Loucy (cell line): ENCODE results near the gene GCA.
A peak's percentile ranks its signal among the peaks of the same experiment; 100 is the strongest.

ENCODE experiments used
- H2AFZ ChIP-seq: fragments of 200-600 bp; sonication (generic); 2 replicates; pipeline ENCODE4 v1.6.0; 2016; ENCODE audit warnings: antibody characterized with exemption, mild to moderate bottlenecking, low read length, moderate library complexity
- H3F3A ChIP-seq: fragments of 200-600 bp; 2 replicates; pipeline ENCODE4 v1.6.0; 2016; ENCODE audit warnings: antibody characterized with exemption, low read depth, mild to moderate bottlenecking
- H3K27me3 ChIP-seq: fragments of 200-600 bp; sonication (generic); 2 replicates; pipeline ENCODE4 v1.6.1; 2014; ENCODE audit warnings: low read length, mild to moderate bottlenecking; ENCODE audit not compliant: insufficient read depth, poor library complexity, severe bottlenecking
- H3K36me3 ChIP-seq: fragments of 200-600 bp; sonication (generic); 2 replicates; pipeline ENCODE4 v1.6.1; 2016; ENCODE audit warnings: low read length; ENCODE audit not compliant: insufficient read depth
- H3K4me1 ChIP-seq: fragments of 200-600 bp; sonication (generic); 2 replicates; pipeline ENCODE4 v1.5.1; 2014; ENCODE audit warnings: low read length, mild to moderate bottlenecking; ENCODE audit not compliant: insufficient read depth, poor library complexity, severe bottlenecking
- H3K4me2 ChIP-seq: fragments of 200-600 bp; sonication (generic); 2 replicates; pipeline ENCODE4 v1.6.0; 2014; ENCODE audit warnings: antibody characterized with exemption, low read length, low read depth, mild to moderate bottlenecking; ENCODE audit not compliant: poor library complexity, severe bottlenecking
- H3K4me3 ChIP-seq: fragments of 200-600 bp; sonication (generic); 2 replicates; pipeline ENCODE4 v1.5.1; 2014; ENCODE audit warnings: low read length, mild to moderate bottlenecking, mixed read lengths; ENCODE audit not compliant: poor library complexity, severe bottlenecking
- H3K79me2 ChIP-seq: fragments of 200-600 bp; sonication (generic); 2 replicates; pipeline ENCODE4 v1.6.1; 2014; ENCODE audit warnings: low read length; ENCODE audit not compliant: insufficient read depth
- H3K9ac ChIP-seq: fragments of 200-600 bp; sonication (generic); 2 replicates; pipeline ENCODE4 v1.6.0; 2014; ENCODE audit warnings: mild to moderate bottlenecking, low read depth, low read length, moderate library complexity; ENCODE audit not compliant: poor library complexity, severe bottlenecking
- H3K9me2 ChIP-seq: fragments of 200-600 bp; sonication (generic); replicated peaks from 2 replicates; pipeline ENCODE4 v1.6.1; 2016; ENCODE audit warnings: low read depth, low read length, mixed read lengths
- H3K9me3 ChIP-seq: fragments of 200-600 bp; sonication (generic); 2 replicates; pipeline ENCODE4 v1.6.1; 2014; ENCODE audit warnings: mild to moderate bottlenecking, antibody characterized with exemption, low read length, low read depth; ENCODE audit not compliant: insufficient read depth
- H4K20me1 ChIP-seq: fragments of 200-600 bp; sonication (generic); 2 replicates; pipeline ENCODE4 v1.6.0; 2014; ENCODE audit warnings: antibody characterized with exemption, low read length, mild to moderate bottlenecking; ENCODE audit not compliant: insufficient read depth, poor library complexity, severe bottlenecking
- CTCF ChIP-seq: fragments of 200-600 bp; sonication (generic); conservative IDR thresholded peaks from 2 replicates; pipeline ENCODE4 v1.5.1; 2014; ENCODE audit warnings: mild to moderate bottlenecking, antibody characterized with exemption, low read length
- EZH2phosphoT487 ChIP-seq: fragments of 200-600 bp; IDR thresholded peaks from 2 replicates; pipeline ENCODE4 v1.6.1; 2018; ENCODE audit warnings: antibody characterized with exemption, mild to moderate bottlenecking, moderate library complexity, borderline replicate concordance

GCA gene

DNA sequence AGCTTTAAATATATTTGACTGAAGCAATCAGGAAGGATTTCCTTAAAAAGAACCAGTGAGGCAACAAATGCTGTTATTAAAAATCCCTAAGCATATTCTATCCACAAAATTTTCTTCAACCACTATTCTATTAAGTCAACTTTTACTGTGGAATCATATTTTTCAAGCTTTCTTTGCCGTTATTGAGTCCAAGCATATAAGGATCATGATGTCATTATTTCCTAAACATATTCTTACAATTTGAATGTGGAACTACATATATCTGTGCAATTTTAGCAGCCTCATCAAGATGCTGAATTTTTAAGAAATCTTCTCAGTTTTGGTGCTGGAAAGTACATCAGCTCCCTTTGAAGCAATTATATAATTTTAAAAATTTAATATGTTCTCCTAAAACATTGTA, 31.1 kb upstream of the GCA start:
- 0 out of 2 replicates have a peak, but pooled peaks cover 3% of the 10 kb centered on the region for H3K36me3 ChIP-seq
- no peaks in the 10 kb centered on the region for H4K20me1 ChIP-seq
- H3K4me2 ChIP-seq: peak overlapping the region; percentile 53
- H2AFZ ChIP-seq: no peak overlapping the region
- H3K27me3 ChIP-seq: no peaks in the 10 kb centered on the region
- peaks cover 48% of the 10 kb centered on the region for H3K4me1 ChIP-seq
- TF ChIP-seq EZH2phosphoT487 (no peak), CTCF (no peak)
- no peaks in the 10 kb centered on the region for H3K9me3 ChIP-seq
- H3K79me2 ChIP-seq: peaks cover 30% of the 10 kb centered on the region
- no peaks in the 10 kb centered on the region for H3F3A ChIP-seq
- H3K9ac ChIP-seq: no peak overlapping the region
- H3K9me2 ChIP-seq: no peaks in the 10 kb centered on the region
- peak overlapping the region; percentile 2 for H3K4me3 ChIP-seq

GRCh38 chr2:162315938-162316337, 28.0 kb upstream of the GCA start:
- peak overlapping the region; percentile 74 for H3K4me2 ChIP-seq
- no peaks in the 10 kb centered on the region for H4K20me1 ChIP-seq
- TF ChIP-seq EZH2phosphoT487 (no peak), CTCF (no peak)
- H3K9me2 ChIP-seq: no peaks in the 10 kb centered on the region
- H3K27me3 ChIP-seq: no peaks in the 10 kb centered on the region
- peak overlapping the region; percentile 80 for H3K9ac ChIP-seq
- no peaks in the 10 kb centered on the region for H3K9me3 ChIP-seq
- peaks cover 36% of the 10 kb centered on the region for H3K79me2 ChIP-seq
- no peak overlapping the region for H2AFZ ChIP-seq
- H3K4me3 ChIP-seq: peak overlapping the region; percentile 96
- H3F3A ChIP-seq: no peaks in the 10 kb centered on the region
- H3K36me3 ChIP-seq: no peaks in the 10 kb centered on the region
- H3K4me1 ChIP-seq: peaks cover 66% of the 10 kb centered on the region

DNA sequence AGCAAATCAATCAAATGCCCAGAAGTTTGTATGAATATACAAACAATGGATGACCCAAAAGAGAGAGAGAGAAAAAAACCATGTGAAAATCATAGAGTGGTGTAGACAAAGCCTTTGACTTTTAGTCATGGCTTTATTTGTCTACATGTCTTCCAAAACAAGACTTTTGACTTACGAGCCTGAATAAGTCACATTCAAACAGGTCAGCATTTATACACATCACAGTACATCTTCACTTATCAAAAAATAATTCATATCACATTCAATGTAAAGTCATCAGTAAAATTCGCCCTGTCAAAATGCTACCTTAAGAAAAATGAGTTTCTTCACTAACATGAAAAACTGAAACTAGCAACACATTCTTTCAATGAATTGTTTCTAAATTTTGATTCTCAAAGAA, 27.3 kb upstream of the GCA start:
- no peaks in the 10 kb centered on the region for H3K36me3 ChIP-seq
- H2AFZ ChIP-seq: no peak overlapping the region
- peaks cover 65% of the 10 kb centered on the region for H3K4me1 ChIP-seq
- no peaks in the 10 kb centered on the region for H3K27me3 ChIP-seq
- H4K20me1 ChIP-seq: no peaks in the 10 kb centered on the region
- TF ChIP-seq CTCF: no peak
- no peak for TF ChIP-seq EZH2phosphoT487
- H3K79me2 ChIP-seq: peaks cover 36% of the 10 kb centered on the region
- H3K9ac ChIP-seq: peak overlapping the region; percentile 80
- peak overlapping the region; percentile 96 for H3K4me3 ChIP-seq
- H3K9me2 ChIP-seq: no peaks in the 10 kb centered on the region
- peak overlapping the region; percentile 74 for H3K4me2 ChIP-seq
- no peaks in the 10 kb centered on the region for H3K9me3 ChIP-seq
- H3F3A ChIP-seq: no peaks in the 10 kb centered on the region
